Thyroid gland (tissue), 4 donors: ENCODE results near the gene ABCC5. TPM values are rescaled to one million over a fixed set of nuclear protein-coding genes. Genes with fewer than 3 reads are reported as not detected.
A peak's percentile ranks its signal among the peaks of the same experiment; 100 is the strongest.

Experiments
- DNase-seq, 2 donors: peaks; one replicate each; pipeline ENCODE4 v3.0.0-alpha.2; 2019
- H3K27ac ChIP-seq, 3 donors: fragments of 200-600 bp; sonication (generic); 1 replicate in 2 of 3; 2 replicates in 1 of 3; pipeline ENCODE4 v1.5.1; 2016 to 2019; ENCODE audit warnings: mild to moderate bottlenecking in 1 of 3, moderate library complexity in 1 of 3
- H3K27me3 ChIP-seq: fragments of 200-600 bp; sonication (generic); one replicate; pipeline ENCODE4 v1.5.1; 2019
- H3K36me3 ChIP-seq, 2 donors: fragments of 200-600 bp; sonication (generic); one replicate each; pipeline ENCODE4 v1.5.1; 2016 to 2019
- H3K4me1 ChIP-seq, 2 donors: fragments of 200-600 bp; sonication (generic); one replicate each; pipeline ENCODE4 v1.5.1; 2017 to 2019
- H3K4me3 ChIP-seq, 3 donors: fragments of 200-600 bp; sonication (generic); replicated peaks in 1 of 3; 1 replicate in 2 of 3; 2 replicates in 1 of 3; pipeline ENCODE4 v1.5.1; 2016; ENCODE audit warnings: mild to moderate bottlenecking in 1 of 3
- H3K9me3 ChIP-seq: fragments of 200-600 bp; sonication (generic); one replicate; pipeline ENCODE4 v1.5.1; 2017
- CTCF ChIP-seq, 6 experiments: fragments of 200-600 bp in 3 of 6; fragments of 450-650 bp in 3 of 6; sonication (generic) in 3 of 6; IDR thresholded peaks; one replicate each; pipeline ENCODE4 v1.5.1; 2016 to 2019; ENCODE audit warnings: antibody characterized with exemption in 6 of 6, mild to moderate bottlenecking in 2 of 6, inconsistent platforms in 1 of 6, moderate library complexity in 1 of 6
- POLR2A ChIP-seq, 2 donors: fragments of 450-650 bp; IDR thresholded peaks; one replicate each; pipeline ENCODE4 v1.6.1; 2017; ENCODE audit warnings: antibody characterized with exemption in 2 of 2, mild to moderate bottlenecking in 2 of 2, moderate library complexity in 1 of 2
- WGBS, 2 donors: methylation state at CpG; one replicate each; pipeline ENCODE4 v1.1.5; 2017; 5-methylcytosine and 5-hydroxymethylcytosine counted together
- intact Hi-C: fragments of 100-400 bp; cut with DNase I; formaldehyde crosslinking; loops from one replicate; pipeline ENCODE4 v1.15.1; 2023
- total RNA-seq, 4 donors: library from RNA; depleted of rRNA; stranded (reverse); fragments of >200 nt; gene quantifications; one replicate each; pipeline ENCODE4 v1.2.3, GENCODE V29; 2016

ABCC5 gene
- total RNA-seq, 4 donors from 2014 or later = 12.2 to 24.3 (median 18.2) TPM

- intact Hi-C loops = loop anchor here (10.0 kb wide), 2 partner anchors 252 to 352 kb away; partner anchors contain the start of genes ALG3 and EEF1AKMT4
- no peak overlapping the region for H3K4me3 ChIP-seq
- H3K36me3 ChIP-seq = no peaks in the 10 kb centered on the region
- no peaks in the 10 kb centered on the region for H3K9me3 ChIP-seq
- no peaks in the 10 kb centered on the region for H3K4me1 ChIP-seq
- no peaks in the 10 kb centered on the region for H3K27me3 ChIP-seq
- DNase-seq = no peak
- WGBS, 2 donors = 46 to 65% methylated on average over 9 of the region's 9 CpGs
- TF ChIP-seq CTCF (IDR thresholded peaks at IDR 0.05) = no peak
- no peak for TF ChIP-seq POLR2A (IDR thresholded peaks at IDR 0.05)
- peak overlapping the region in 1 of 3 donors; percentile 6 for H3K27ac ChIP-seq
Observed at GRCh38 chr3:183892610-183893214, 125.0 kb downstream of the ABCC5 start.

DNA sequence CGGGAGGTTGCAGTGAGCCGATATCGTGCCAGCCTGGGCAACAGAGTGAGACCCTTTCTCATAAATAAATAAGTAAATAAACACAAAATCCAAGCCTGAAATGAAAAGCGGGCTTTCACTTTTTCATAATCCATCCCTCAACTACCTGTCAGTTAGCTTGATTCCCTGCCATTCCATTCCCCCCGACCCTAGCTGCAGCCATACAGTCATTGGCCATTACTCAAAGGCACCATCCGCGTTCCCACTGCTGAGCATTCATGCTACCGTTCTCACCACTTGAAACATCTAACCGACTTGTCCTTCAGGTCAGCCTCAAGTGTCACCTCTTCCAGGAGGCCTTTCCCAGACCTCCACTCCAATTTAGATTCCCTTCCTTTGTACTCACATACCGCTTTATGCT lies 131.9 kb downstream of the ABCC5 start:
- H3K27ac ChIP-seq = no peak overlapping the region
- no peak for DNase-seq
- intact Hi-C loops = loop anchor here (10.0 kb wide), 1 partner anchor 411 kb away; no protein-coding TSS in a partner anchor

DNA sequence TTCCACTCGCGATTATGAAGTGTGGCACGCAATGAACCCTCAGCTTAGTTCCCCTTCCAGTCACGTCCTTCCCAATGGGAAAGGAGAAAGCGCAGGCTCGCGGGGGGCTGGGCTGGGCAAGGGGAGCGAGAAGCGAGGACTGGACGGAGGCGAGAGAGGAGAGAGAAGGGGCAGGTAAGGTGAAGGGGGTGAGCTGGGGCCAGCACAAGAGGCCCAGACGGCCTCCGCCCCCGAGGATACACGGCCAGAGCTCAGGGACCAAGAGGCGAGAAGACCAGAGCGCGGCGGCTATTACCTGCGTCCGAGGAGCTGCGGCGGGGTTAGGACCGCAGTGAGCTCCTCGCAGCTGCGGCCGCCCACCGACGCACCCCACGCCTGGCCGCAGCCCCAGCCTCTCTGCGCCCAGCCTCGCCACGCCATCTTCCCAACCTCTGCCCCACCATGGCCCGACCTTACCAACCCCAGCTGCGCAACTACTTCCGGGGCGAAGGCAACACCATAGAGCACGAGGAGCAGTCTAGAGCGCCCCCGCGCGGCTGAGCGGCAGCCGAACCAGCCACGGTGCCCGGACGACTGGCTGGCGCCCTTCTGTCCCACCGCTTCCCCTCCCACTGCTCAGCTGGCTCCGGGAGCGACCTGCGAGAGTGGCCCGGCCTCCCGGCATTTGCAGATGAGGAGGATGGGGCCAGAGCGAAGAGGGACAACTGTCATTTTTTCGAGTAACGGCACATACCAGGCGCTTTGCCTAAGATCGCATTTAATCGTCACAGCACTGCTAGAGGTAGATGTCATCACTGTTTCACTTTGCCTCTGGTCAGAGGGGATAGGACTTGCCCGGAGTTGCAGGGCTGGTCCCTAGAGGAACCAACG lies 133.0 kb downstream of the ABCC5 start, which contains the start of gene PARL:
TSS of gene PARL (minus strand) at position 454 of the 870 bp plus-strand sequence. CDS start at position 420, 34 bp downstream.
- TF ChIP-seq POLR2A (IDR thresholded peaks at IDR 0.05) (peak in 1 of 2 donors; percentile 66), CTCF (IDR thresholded peaks at IDR 0.05) (peak; percentile 72 to 98 (median 90))
- Histone ChIP-seq H3K4me3 (peak within 1 kb of the TSS; percentile 57 to 99 (median 79)), H3K9me3 (no peaks in the 10 kb centered on the region), H3K27ac (peak within 1 kb of the TSS in 2 of 3 donors; percentile 59 to 62), H3K27me3 (no peaks in the 10 kb centered on the region), H3K36me3 (no peaks in the 10 kb centered on the region), H3K4me1 (peaks cover 16 to 19% of the 10 kb centered on the region in 2 donors)
- DNase-seq = peak; percentile 96 to 97
- 0 to 1% methylated on average over 48 to 56 of the region's 63 CpGs for WGBS, 2 donors
- intact Hi-C loops = loop anchor here (10.0 kb wide), 1 partner anchor 410 kb away; no protein-coding TSS in a partner anchor

More for the DNA sequence above, 131.9 kb downstream of the ABCC5 start:
- Histone ChIP-seq H3K4me1 (peaks cover 16 to 19% of the 10 kb centered on the region in 2 donors), H3K36me3 (no peaks in the 10 kb centered on the region), H3K9me3 (no peaks in the 10 kb centered on the region), H3K4me3 (no peak overlapping the region), H3K27me3 (no peaks in the 10 kb centered on the region)
- no peak for TF ChIP-seq POLR2A (IDR thresholded peaks at IDR 0.05)
- TF ChIP-seq CTCF (IDR thresholded peaks at IDR 0.05) = no peak
- WGBS, 2 donors = 84 to 90% methylated on average over 10 of the region's 10 CpGs

DNA sequence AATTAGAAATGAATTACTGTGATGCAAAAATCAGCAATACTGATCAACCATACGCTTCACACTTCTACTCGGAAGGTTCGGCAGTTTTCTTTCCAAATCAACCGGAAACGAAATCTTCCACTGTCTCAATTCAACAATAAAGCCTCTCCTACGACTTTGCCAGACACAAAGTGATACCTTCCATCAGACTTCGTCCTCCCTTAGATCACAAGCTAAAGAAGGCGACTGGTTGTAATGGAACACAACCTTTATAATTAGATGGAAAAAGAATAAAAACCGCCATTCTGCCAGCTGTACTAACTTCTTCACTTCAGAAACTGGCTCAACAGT lies 133.6 kb downstream of the ABCC5 start:
- H3K27ac ChIP-seq = peak overlapping the region in 2 of 3 donors; percentile 59 to 62
- no peaks in the 10 kb centered on the region for H3K27me3 ChIP-seq
- no peaks in the 10 kb centered on the region for H3K9me3 ChIP-seq
- 1 to 5% methylated on average over 9 of the region's 9 CpGs for WGBS, 2 donors
- H3K36me3 ChIP-seq = no peaks in the 10 kb centered on the region
- no peak for DNase-seq
- intact Hi-C loops = loop anchor here (10.0 kb wide), 1 partner anchor 409 kb away; no protein-coding TSS in a partner anchor
- H3K4me3 ChIP-seq = peak overlapping the region; percentile 57 to 99 (median 79)
- peaks cover 16 to 19% of the 10 kb centered on the region in 2 donors for H3K4me1 ChIP-seq
- TF ChIP-seq POLR2A (IDR thresholded peaks at IDR 0.05) (no peak), CTCF (IDR thresholded peaks at IDR 0.05) (no peak)
